GM12891 (cell line): ENCODE data around the gene PSMD1.

ENCODE experiments used
- PAX5 ChIP-seq: IDR thresholded peaks from 2 replicates; pipeline ENCODE4 v1.6.1; 2011; ENCODE audit warnings: low read length, moderate library complexity, mild to moderate bottlenecking; ENCODE audit not compliant: insufficient read depth, severe bottlenecking
- POLR2A ChIP-seq: IDR thresholded peaks from 2 replicates; pipeline ENCODE4 v1.6.1; 2011; ENCODE audit warnings: low read depth, low read length, control low read depth
- POLR2AphosphoS5 ChIP-seq: IDR thresholded peaks from 2 replicates; pipeline ENCODE4 v1.6.1; 2011; ENCODE audit warnings: low read depth, low read length, control low read depth
- TAF1 ChIP-seq: IDR thresholded peaks from 2 replicates; pipeline ENCODE4 v1.6.1; 2011; ENCODE audit warnings: low read depth, low read length, control low read depth

- TF ChIP-seq POLR2A (no peak), POLR2AphosphoS5 (no peak), PAX5 (no peak), TAF1 (no peak)
Observed at GRCh38 chr2:231016566-231017230, 40.0 kb upstream of the PSMD1 start.
